HUES6 (cell line): ENCODE data around the gene ANO10.

Experiments
- H3K27ac ChIP-seq: 2 replicates; pipeline ENCODE4 v1.7.0; 2013; ENCODE audit warnings: low read depth, mild to moderate bottlenecking, low read length, inconsistent platforms
- H3K27me3 ChIP-seq: 2 replicates; pipeline ENCODE4 v1.6.1; 2013; ENCODE audit warnings: low read length; ENCODE audit not compliant: control insufficient read depth, insufficient read depth
- H3K36me3 ChIP-seq: 2 replicates; pipeline ENCODE4 v1.6.1; 2013; ENCODE audit warnings: low read length; ENCODE audit not compliant: control insufficient read depth, insufficient read depth
- H3K4me1 ChIP-seq: 2 replicates; pipeline ENCODE4 v1.6.1; 2013; ENCODE audit warnings: low read length; ENCODE audit not compliant: control insufficient read depth, insufficient read depth
- H3K4me3 ChIP-seq: 2 replicates; pipeline ENCODE4 v1.5.1; 2013; ENCODE audit warnings: low read depth, low read length
- H3K9ac ChIP-seq: one replicate; pipeline ENCODE4 v1.6.1; 2013; ENCODE audit warnings: mild to moderate bottlenecking, low read length
- H3K9me3 ChIP-seq: 2 replicates; pipeline ENCODE4 v1.6.1; 2013; ENCODE audit warnings: low read depth, low read length; ENCODE audit not compliant: control insufficient read depth, insufficient read depth

The ANO10 gene

GRCh38 chr3:43331381-43331780 is 290.4 kb downstream of the ANO10 start:
- H3K9ac ChIP-seq = no peak overlapping the region
- no peak overlapping the region for H3K27ac ChIP-seq
- peaks cover 12% of the 10 kb centered on the region for H3K36me3 ChIP-seq
- H3K4me3 ChIP-seq = no peak overlapping the region
- H3K4me1 ChIP-seq = no peaks in the 10 kb centered on the region
- H3K27me3 ChIP-seq = no peaks in the 10 kb centered on the region
- peaks cover 14% of the 10 kb centered on the region for H3K9me3 ChIP-seq

GRCh38 chr3:43330981-43331380 is 290.8 kb downstream of the ANO10 start:
- Histone ChIP-seq H3K4me1 (no peaks in the 10 kb centered on the region), H3K9me3 (peaks cover 10% of the 10 kb centered on the region; the same call in 1 of the 2 replicates), H3K27ac (no peak overlapping the region), H3K36me3 (peaks cover 10% of the 10 kb centered on the region), H3K4me3 (no peak overlapping the region), H3K27me3 (no peaks in the 10 kb centered on the region), H3K9ac (no peak overlapping the region)

GRCh38 chr3:43328653-43329052 is 293.2 kb downstream of the ANO10 start:
- Histone ChIP-seq H3K9me3 (peaks cover under 1% of the 10 kb centered on the region; the same call in 1 of the 2 replicates), H3K27ac (no peak overlapping the region), H3K9ac (no peak overlapping the region), H3K36me3 (no peaks in the 10 kb centered on the region), H3K4me3 (no peak overlapping the region), H3K27me3 (no peaks in the 10 kb centered on the region), H3K4me1 (no peaks in the 10 kb centered on the region)

- no peak overlapping the region for H3K9ac ChIP-seq
- H3K27ac ChIP-seq = no peak overlapping the region
- no peak overlapping the region for H3K4me3 ChIP-seq
- H3K27me3 ChIP-seq = no peaks in the 10 kb centered on the region
- peaks cover 3% of the 10 kb centered on the region; the same call in 1 of the 2 replicates for H3K9me3 ChIP-seq
- no peaks in the 10 kb centered on the region for H3K4me1 ChIP-seq
- H3K36me3 ChIP-seq = no peaks in the 10 kb centered on the region
Measured at GRCh38 chr3:43327582-43327979, 294.2 kb downstream of the ANO10 start.

- no peak overlapping the region for H3K27ac ChIP-seq
- H3K9ac ChIP-seq = no peak overlapping the region
- H3K4me3 ChIP-seq = no peak overlapping the region
- no peaks in the 10 kb centered on the region for H3K27me3 ChIP-seq
- H3K9me3 ChIP-seq = peaks cover 3% of the 10 kb centered on the region; the same call in 1 of the 2 replicates
- H3K36me3 ChIP-seq = no peaks in the 10 kb centered on the region
- H3K4me1 ChIP-seq = no peaks in the 10 kb centered on the region
Measured at GRCh38 chr3:43326891-43327581, 294.8 kb downstream of the ANO10 start.

- H3K9ac ChIP-seq = no peak overlapping the region
- H3K9me3 ChIP-seq = peaks cover 3% of the 10 kb centered on the region; the same call in 1 of the 2 replicates
- H3K4me1 ChIP-seq = no peaks in the 10 kb centered on the region
- no peaks in the 10 kb centered on the region for H3K27me3 ChIP-seq
- H3K4me3 ChIP-seq = no peak overlapping the region
- no peak overlapping the region for H3K27ac ChIP-seq
- H3K36me3 ChIP-seq = no peaks in the 10 kb centered on the region
Measured at GRCh38 chr3:43323541-43323940, 298.3 kb downstream of the ANO10 start.

GRCh38 chr3:43320288-43320687 is 301.5 kb downstream of the ANO10 start:
- Histone ChIP-seq H3K27ac (no peak overlapping the region), H3K36me3 (no peaks in the 10 kb centered on the region), H3K4me1 (peaks cover 12% of the 10 kb centered on the region), H3K4me3 (no peak overlapping the region), H3K9ac (no peak overlapping the region), H3K9me3 (peaks cover 3% of the 10 kb centered on the region; the same call in 1 of the 2 replicates), H3K27me3 (no peaks in the 10 kb centered on the region)

GRCh38 chr3:43319794-43320193 is 302.0 kb downstream of the ANO10 start:
- Histone ChIP-seq H3K4me1 (peaks cover 12% of the 10 kb centered on the region), H3K27me3 (no peaks in the 10 kb centered on the region), H3K9me3 (peaks cover 3% of the 10 kb centered on the region; the same call in 1 of the 2 replicates), H3K36me3 (no peaks in the 10 kb centered on the region), H3K4me3 (no peak overlapping the region), H3K27ac (no peak overlapping the region), H3K9ac (no peak overlapping the region)

- Histone ChIP-seq H3K9ac (no peak overlapping the region), H3K4me1 (peaks cover 12% of the 10 kb centered on the region), H3K27me3 (no peaks in the 10 kb centered on the region), H3K9me3 (peaks cover 3% of the 10 kb centered on the region; the same call in 1 of the 2 replicates), H3K36me3 (no peaks in the 10 kb centered on the region), H3K27ac (no peak overlapping the region), H3K4me3 (no peak overlapping the region)
Measured at GRCh38 chr3:43319376-43319775, 302.4 kb downstream of the ANO10 start.

GRCh38 chr3:43317461-43318316 is 304.1 kb downstream of the ANO10 start:
- Histone ChIP-seq H3K9me3 (no peaks in the 10 kb centered on the region), H3K27me3 (no peaks in the 10 kb centered on the region), H3K9ac (no peak overlapping the region), H3K36me3 (no peaks in the 10 kb centered on the region), H3K27ac (no peak overlapping the region), H3K4me3 (no peak overlapping the region), H3K4me1 (peaks cover 12% of the 10 kb centered on the region)
